ENCODE results near the gene C1orf35. TPM values are rescaled to one million over a fixed set of nuclear protein-coding genes. Genes with fewer than 3 reads are reported as not detected.

Gene C1orf35
- total and polyA plus RNA-seq, 12 donors, result 5.0 to 42.0 (median 15.7) TPM

GRCh38 chr1:228144193-228144992 lies 41.3 kb upstream of the C1orf35 start:
- no peak overlapping the region for H3K4me3 ChIP-seq
- DNase-seq, result peak in 4 of 7 donors; percentile 10 to 45 (median 14)
- WGBS, 4 donors, result 81 to 89% (median 84%) methylated on average over 11 to 16 of the region's 16 CpGs
- TF ChIP-seq CTCF (IDR thresholded peaks at IDR 0.05) (no peak), POLR2A (IDR thresholded peaks at IDR 0.05) (no peak)
- no peaks in the 10 kb centered on the region for H3K9me3 ChIP-seq (replicated peaks in 1 of 3)
- intact Hi-C loops (cut with DNase I), result no loop called here
- H3K36me3 ChIP-seq (replicated peaks in 1 of 2), result peaks cover 0 to 30% of the 10 kb centered on the region in 2 donors
- peaks cover 12 to 40% of the 10 kb centered on the region in 2 donors for H3K4me1 ChIP-seq (replicated peaks in 1 of 2)
- H3K27me3 ChIP-seq, result no peaks in the 10 kb centered on the region
- H3K27ac ChIP-seq, result no peak overlapping the region

- Histone ChIP-seq H3K27ac (no peak overlapping the region), H3K4me3 (no peak overlapping the region), H3K36me3 (replicated peaks in 1 of 2) (peaks cover 0 to 24% of the 10 kb centered on the region in 2 donors), H3K9me3 (replicated peaks in 1 of 3) (no peaks in the 10 kb centered on the region), H3K4me1 (replicated peaks in 1 of 2) (peaks cover 15 to 34% of the 10 kb centered on the region in 2 donors), H3K27me3 (no peaks in the 10 kb centered on the region)
- peak in 2 of 7 donors; percentile 15 to 43 for DNase-seq
- intact Hi-C loops (cut with DNase I), result no loop called here
- TF ChIP-seq POLR2A (IDR thresholded peaks at IDR 0.05) (no peak), CTCF (IDR thresholded peaks at IDR 0.05) (no peak)
- 86 to 88% (median 87%) methylated on average over 12 of the region's 12 CpGs for WGBS, 4 donors
These were observed 40.5 kb upstream of the C1orf35 start for GRCh38 chr1:228143480-228144192.

GRCh38 chr1:228142701-228143136 lies 39.6 kb upstream of the C1orf35 start:
- H3K27ac ChIP-seq, result no peak overlapping the region
- DNase-seq, result peak in 2 of 7 donors; percentile 14 to 28
- intact Hi-C loops (cut with DNase I), result no loop called here
- H3K36me3 ChIP-seq (replicated peaks in 1 of 2), result peaks cover 0 to 15% of the 10 kb centered on the region in 2 donors
- no peaks in the 10 kb centered on the region for H3K9me3 ChIP-seq (replicated peaks in 1 of 3)
- TF ChIP-seq CTCF (IDR thresholded peaks at IDR 0.05), result no peak
- TF ChIP-seq POLR2A (IDR thresholded peaks at IDR 0.05), result no peak
- no peaks in the 10 kb centered on the region for H3K27me3 ChIP-seq
- H3K4me1 ChIP-seq (replicated peaks in 1 of 2), result peaks cover 15 to 33% of the 10 kb centered on the region in 2 donors
- no peak overlapping the region for H3K4me3 ChIP-seq
- WGBS, 4 donors, result 74 to 82% (median 79%) methylated on average over 8 to 11 of the region's 11 CpGs

GRCh38 chr1:228142155-228142691 lies 39.1 kb upstream of the C1orf35 start:
- Histone ChIP-seq H3K27ac (peak overlapping the region in 2 of 5 donors; percentile 41 to 98), H3K4me1 (replicated peaks in 1 of 2) (peaks cover 15 to 33% of the 10 kb centered on the region in 2 donors), H3K9me3 (replicated peaks in 1 of 3) (no peaks in the 10 kb centered on the region), H3K36me3 (replicated peaks in 1 of 2) (peaks cover 0 to 10% of the 10 kb centered on the region in 2 donors), H3K4me3 (no peak overlapping the region), H3K27me3 (no peaks in the 10 kb centered on the region)
- DNase-seq, result peak in 3 of 7 donors; percentile 24 to 51 (median 26)
- 80 to 88% (median 81%) methylated on average over 14 to 16 of the region's 16 CpGs for WGBS, 4 donors
- intact Hi-C loops (cut with DNase I), result no loop called here
- TF ChIP-seq CTCF (IDR thresholded peaks at IDR 0.05) (no peak), POLR2A (IDR thresholded peaks at IDR 0.05) (no peak)

Data from adrenal gland (tissue), 12 donors.